Kidney (tissue), 14 donors: ENCODE results near the gene DPP10. TPM values are rescaled to one million over a fixed set of nuclear protein-coding genes. Genes with fewer than 3 reads are reported as not detected.

Experiments used
- DNase-seq, 5 donors: peaks; one replicate each; pipeline ENCODE4 v3.0.0-alpha.2; 2013 to 2020
- FAIRE-seq: peaks from 2 replicates; lab custom pipeline; 2012; peaks lifted over from hg19 to GRCh38; lab: Jason Lieb, UNC
- H3K27ac ChIP-seq, 2 donors: one replicate each; pipeline ENCODE4 v1.7.0; 2013; ENCODE audit warnings: low read depth in 2 of 2, low read length in 2 of 2, inconsistent platforms in 1 of 2
- H3K27me3 ChIP-seq: one replicate; pipeline ENCODE4 v1.7.1; 2013; ENCODE audit warnings: low read length, inconsistent platforms; ENCODE audit not compliant: control insufficient read depth, insufficient read depth
- H3K36me3 ChIP-seq, 3 donors: one replicate each; pipeline versions ENCODE4 v1.7.0 to v1.7.1; 2013; ENCODE audit warnings: low read length in 3 of 3, control low read depth in 1 of 3, inconsistent platforms in 1 of 3; ENCODE audit not compliant: insufficient read depth in 3 of 3, control insufficient read depth in 2 of 3
- H3K4me1 ChIP-seq, 3 donors: one replicate each; pipeline versions ENCODE4 v1.7.0 to v1.7.1; 2013; ENCODE audit warnings: low read length in 3 of 3, inconsistent platforms in 1 of 3, low read depth in 1 of 3; ENCODE audit not compliant: control insufficient read depth in 2 of 3, insufficient read depth in 2 of 3
- H3K4me3 ChIP-seq, 3 donors: one replicate each; pipeline versions ENCODE4 v1.7.0 to v1.8.1; 2013; ENCODE audit warnings: low read length in 3 of 3, control low read depth in 1 of 3, inconsistent platforms in 1 of 3
- H3K9ac ChIP-seq, 3 donors: one replicate each; pipeline versions ENCODE4 v1.7.0 to v1.7.1; 2013; ENCODE audit warnings: low read length in 3 of 3, control low read depth in 1 of 3, inconsistent platforms in 1 of 3
- H3K9me3 ChIP-seq, 3 donors: one replicate each; pipeline versions ENCODE4 v1.7.0 to v1.7.1; 2013; ENCODE audit warnings: low read length in 3 of 3, control low read depth in 1 of 3, inconsistent platforms in 1 of 3; ENCODE audit not compliant: control insufficient read depth in 2 of 3, insufficient read depth in 1 of 3
- CTCF ChIP-seq: IDR thresholded peaks from 3 replicates; pipeline ENCODE4 v1.5.1; 2012; ENCODE audit warnings: mild to moderate bottlenecking, moderate library complexity, borderline replicate concordance; ENCODE audit not compliant: insufficient read depth; ENCODE audit errors: extremely low read depth
- intact Hi-C: fragments of 100-400 bp; cut with DNase I; formaldehyde crosslinking; loops from one replicate; pipeline ENCODE4 v1.11.1; 2022
- polyA plus RNA-seq: library from polyadenylated mRNA; stranded (reverse); fragments of 350-450 nt; fragmentation: Illumina TruSeq; extraction: RNeasy Lipid Tissue Mini Kit (QIAGEN cat#74804); gene quantifications from one replicate; pipeline ENCODE4 v1.2.3, GENCODE V29; 2014; ENCODE audit warnings: low read depth, low replicate concordance; ENCODE audit not compliant: insufficient read depth
- total RNA-seq: library from RNA; stranded (reverse); fragmentation: NEBNext Ultra II Directional; extraction: Animal tissue kit (Norgen Biotek cat#: 25700); gene quantifications from one replicate; pipeline ENCODE4 v1.2.1, GENCODE V29; 2021
- donor health status: control.
- donor health status: control.
- donor health status: control.
- donor health status: control.
- donor health status: control.
- donor health status: DM: yes; HTN: yes; CAD: no.
- donor health status: Normal renal cell carcinoma (clear cell type).

DPP10 gene
- total and polyA plus RNA-seq, 2 donors from 2014 or later = 0.67 TPM; not detected in 1

DNA sequence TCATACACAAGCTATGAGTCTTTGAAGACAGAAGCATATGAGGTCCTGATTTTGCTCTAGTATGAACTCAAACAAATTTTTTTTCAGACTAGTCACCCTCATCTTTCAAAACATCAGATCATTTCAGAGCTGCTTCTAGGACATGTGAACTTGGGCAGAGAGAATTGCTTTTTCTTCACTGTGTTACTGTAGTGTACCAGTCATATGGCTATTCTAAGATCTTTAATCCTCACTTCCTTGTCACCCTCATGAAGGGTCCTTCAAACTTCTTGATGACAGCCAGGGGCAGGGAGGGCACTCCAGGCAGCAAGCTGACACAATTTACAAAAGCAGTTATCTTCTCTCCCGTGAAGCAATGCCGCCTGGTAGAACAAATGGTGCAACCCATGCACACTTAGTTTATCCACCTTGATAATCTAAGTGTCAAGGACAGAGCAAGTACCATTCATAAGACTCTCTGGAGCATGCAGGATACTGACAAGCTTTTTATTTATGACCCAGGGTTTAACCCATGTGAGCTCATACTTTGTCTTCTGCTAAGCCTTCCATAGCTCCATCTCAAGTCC is 200.6 kb downstream of the DPP10 start:
- DNase-seq = no peak
- no peak for FAIRE-seq
- H3K4me1 ChIP-seq = no peaks in the 10 kb centered on the region
- peaks cover 0 to 6% (median 0%) of the 10 kb centered on the region in 3 donors for H3K9me3 ChIP-seq
- H3K36me3 ChIP-seq = no peaks in the 10 kb centered on the region
- no peak overlapping the region for H3K4me3 ChIP-seq
- TF ChIP-seq CTCF = no peak
- intact Hi-C loops = no loop called here
- no peaks in the 10 kb centered on the region for H3K27me3 ChIP-seq
- no peak overlapping the region for H3K27ac ChIP-seq
- no peak overlapping the region for H3K9ac ChIP-seq

DNA sequence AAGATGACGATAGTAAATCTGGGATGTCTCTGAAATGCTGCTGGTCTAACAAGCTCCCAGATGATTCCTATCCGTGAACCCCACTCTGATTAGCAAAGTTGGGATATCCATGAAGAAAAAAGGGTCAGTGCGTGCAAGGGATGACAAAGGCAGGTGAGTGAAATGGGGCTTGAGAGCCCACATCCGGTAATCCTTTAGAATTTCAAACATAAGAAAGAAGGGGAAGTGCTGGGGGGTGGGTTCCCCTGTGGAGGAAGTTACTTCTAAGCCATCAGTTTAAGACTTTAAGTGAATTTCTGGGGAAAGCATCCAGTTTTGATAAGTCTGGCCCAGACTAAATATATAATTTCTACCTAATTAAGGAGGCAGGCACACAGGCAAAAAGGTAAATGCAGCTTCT is 209.5 kb downstream of the DPP10 start:
- Histone ChIP-seq H3K9me3 (no peaks in the 10 kb centered on the region), H3K4me3 (no peak overlapping the region), H3K4me1 (no peaks in the 10 kb centered on the region), H3K9ac (no peak overlapping the region), H3K27ac (no peak overlapping the region), H3K36me3 (no peaks in the 10 kb centered on the region), H3K27me3 (no peaks in the 10 kb centered on the region)
- FAIRE-seq (no peak), DNase-seq (no peak)
- TF ChIP-seq CTCF = no peak
- intact Hi-C loops = no loop called here

GRCh38 chr2:114659880-114660279 is 217.4 kb downstream of the DPP10 start:
- FAIRE-seq (no peak), DNase-seq (no peak)
- Histone ChIP-seq H3K9me3 (no peaks in the 10 kb centered on the region), H3K9ac (no peak overlapping the region), H3K27me3 (no peaks in the 10 kb centered on the region), H3K4me1 (peaks cover 0 to 2% (median 0%) of the 10 kb centered on the region in 3 donors), H3K36me3 (no peaks in the 10 kb centered on the region), H3K4me3 (no peak overlapping the region), H3K27ac (no peak overlapping the region)
- TF ChIP-seq CTCF = no peak
- intact Hi-C loops = no loop called here
